HG03520 (cell line): Measurements from ENCODE around the gene CAMK2D.

ENCODE experiments used
- ATAC-seq: cut with Tn5 transposase; IDR thresholded peaks from one replicate; pipeline ENCODE4 v1.9.1; 2021; ENCODE audit warnings: mild to moderate bottlenecking, moderate library complexity; ENCODE audit not compliant: unreplicated experiment

The CAMK2D gene

DNA sequence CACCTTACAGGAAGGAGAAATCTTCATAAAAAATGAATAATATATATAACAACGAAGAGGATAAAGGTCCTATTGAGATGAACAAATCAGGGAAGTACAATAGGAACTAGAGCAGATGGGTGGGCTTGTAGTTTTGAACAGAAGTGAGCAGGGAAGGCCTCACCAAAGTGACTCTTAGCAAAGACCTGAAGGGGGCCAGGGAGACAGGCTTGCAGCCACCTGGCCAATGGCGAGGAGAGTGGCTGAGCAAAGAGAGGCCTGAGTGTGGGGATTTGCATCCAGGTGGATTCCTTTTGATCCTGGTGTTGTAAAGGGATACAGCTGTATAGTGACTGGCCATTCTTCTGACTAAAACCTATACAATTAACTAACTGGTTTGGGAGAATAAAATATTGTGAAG lies 354.1 kb downstream of the CAMK2D start:
- ATAC-seq, result no peak

DNA sequence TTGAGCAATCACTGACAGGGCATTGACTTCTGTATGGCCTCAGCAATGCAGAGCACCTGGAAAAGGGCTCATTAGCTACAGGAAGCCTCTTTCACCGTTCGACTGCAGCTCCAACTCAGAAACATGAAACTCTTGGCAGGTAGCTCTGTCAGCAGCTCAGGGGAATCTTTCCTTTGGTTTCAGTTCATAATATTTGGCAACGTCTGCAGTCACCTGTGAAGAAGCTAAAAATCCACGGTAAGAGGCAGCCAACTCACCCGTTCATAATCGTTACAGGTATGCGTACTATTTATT lies 354.9 kb downstream of the CAMK2D start:
- ATAC-seq, result no peak

DNA sequence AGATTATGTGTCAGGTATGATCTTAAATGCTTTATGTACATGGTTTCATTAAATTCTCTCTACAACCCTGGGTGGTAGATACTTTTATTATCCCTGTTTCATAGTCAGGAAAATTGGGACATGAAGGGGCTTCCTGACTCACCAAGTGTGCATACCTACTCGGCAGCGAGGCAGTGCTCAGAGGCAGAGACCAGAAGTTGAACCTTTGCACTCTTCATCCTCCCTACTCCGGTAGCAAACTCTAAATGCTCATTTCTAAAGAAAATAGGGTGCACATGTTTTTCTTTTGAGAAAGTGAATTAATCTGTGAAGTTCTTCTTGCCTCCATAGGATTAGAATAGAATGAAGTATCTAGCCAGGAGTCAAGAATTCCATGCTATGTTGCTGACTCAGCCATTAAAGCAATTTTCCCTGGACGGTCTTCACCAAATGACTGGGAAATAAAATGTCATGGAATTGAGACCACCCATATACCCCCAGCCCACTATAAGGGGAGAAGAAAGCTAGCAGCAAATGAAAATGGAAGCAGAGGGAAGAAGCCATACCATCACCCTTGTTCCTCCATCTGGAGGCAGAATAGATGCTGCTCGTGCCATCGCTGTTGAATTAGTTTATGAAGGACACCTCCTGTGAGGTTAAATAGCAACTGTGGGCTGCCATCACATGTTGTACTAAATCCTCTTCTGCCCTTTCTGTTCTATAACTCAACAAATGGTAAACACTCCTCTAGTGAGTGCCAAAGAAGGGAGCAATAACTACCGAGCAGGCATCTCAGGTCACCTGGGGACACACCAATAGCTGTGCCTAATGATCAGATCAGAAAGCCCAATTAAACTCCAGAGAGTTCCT lies 355.4 kb downstream of the CAMK2D start:
- no peak for ATAC-seq

GRCh38 chr4:113404841-113405240 lies 356.7 kb downstream of the CAMK2D start:
- no peak for ATAC-seq

DNA sequence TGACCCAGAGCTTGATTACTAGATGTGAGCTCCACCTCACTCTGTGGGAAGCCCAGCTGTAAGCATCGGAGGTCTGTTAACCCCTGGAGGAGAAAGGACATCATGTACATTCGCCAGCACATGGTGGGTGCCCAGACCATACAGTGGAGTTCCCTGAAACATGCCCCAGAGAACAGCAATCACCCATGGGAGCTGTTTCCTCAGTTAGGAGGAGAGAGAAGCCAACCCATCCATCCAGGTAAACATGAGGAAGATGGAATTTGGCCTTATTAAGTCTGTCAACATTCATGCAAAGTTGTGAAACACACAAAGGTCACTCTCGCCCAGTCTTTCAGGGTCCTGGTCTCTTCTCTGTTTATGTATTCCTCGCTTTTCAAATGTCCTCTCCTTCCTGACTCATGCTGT lies 357.4 kb downstream of the CAMK2D start:
- no peak for ATAC-seq
